Prostate gland (tissue), 2 donors: ENCODE measurements around the gene GPAM. TPM values are rescaled to one million over a fixed set of nuclear protein-coding genes. Genes with fewer than 3 reads are reported as not detected.
"Not testable (repeated sequence)": the region's sequence is repeated elsewhere in the genome, so short reads cannot be mapped to it uniquely, and the experiment has no call there.

Experiments
- DNase-seq: peaks from one replicate; pipeline ENCODE4 v3.0.0-alpha.2; 2019; ENCODE audit warnings: low spot score
- H3K27ac ChIP-seq, 2 donors: fragments of 200-600 bp; sonication (generic); 2 replicates each; pipeline ENCODE4 v1.5.1; 2017 to 2019
- H3K27me3 ChIP-seq: fragments of 200-600 bp; sonication (generic); replicated peaks from 2 replicates; pipeline ENCODE4 v1.5.1; 2019; ENCODE audit not compliant: insufficient read depth
- H3K36me3 ChIP-seq, 2 donors: fragments of 200-600 bp; sonication (generic); 1 replicate in 1 of 2; 2 replicates in 1 of 2; pipeline versions ENCODE4 v1.5.1 to v1.8.1; 2017 to 2019
- H3K4me1 ChIP-seq: fragments of 200-600 bp; sonication (generic); replicated peaks from 2 replicates; pipeline ENCODE4 v1.5.1; 2019
- H3K4me3 ChIP-seq, 2 donors: fragments of 200-600 bp; sonication (generic); 2 replicates each; pipeline ENCODE4 v1.5.1; 2017 to 2019
- H3K9me3 ChIP-seq: fragments of 200-600 bp; sonication (generic); 2 replicates; pipeline ENCODE4 v1.5.1; 2017
- CTCF ChIP-seq, 4 experiments: fragments of 200-600 bp in 2 of 4; fragments of 450-650 bp in 2 of 4; sonication (generic) in 2 of 4; IDR thresholded peaks; 1 replicate in 3 of 4; 2 replicates in 1 of 4; pipeline ENCODE4 v1.5.1; 2016 to 2019; ENCODE audit warnings: antibody characterized with exemption in 4 of 4, mild to moderate bottlenecking in 2 of 4, moderate library complexity in 2 of 4
- POLR2A ChIP-seq: fragments of 450-650 bp; IDR thresholded peaks from one replicate; pipeline ENCODE4 v1.6.1; 2016; ENCODE audit warnings: antibody characterized with exemption, mild to moderate bottlenecking
- POLR2AphosphoS5 ChIP-seq: sonication (generic); formaldehyde crosslinking; IDR thresholded peaks from one replicate; pipeline ENCODE4 v1.6.1; 2017; ENCODE audit warnings: antibody characterized with exemption
- WGBS: methylation state at CpG from one replicate; pipeline ENCODE4 v1.1.5; 2018; 5-methylcytosine and 5-hydroxymethylcytosine counted together
- intact Hi-C: fragments of 100-400 bp; cut with DNase I; formaldehyde crosslinking; loops from one replicate; pipeline ENCODE4 v1.14.2; 2022
- total RNA-seq, 2 donors: library from RNA; depleted of rRNA; stranded (reverse); fragments of >200 nt; gene quantifications; one replicate each; pipeline ENCODE4 v1.1.0, GENCODE V29; 2016

GPAM gene
- total RNA-seq, 2 donors from 2014 or later: 4.2 to 14.9 TPM

GRCh38 chr10:112202076-112202475 is 18.5 kb upstream of the GPAM start:
- Histone ChIP-seq H3K27ac (no peak overlapping the region), H3K36me3 (no peaks in the 10 kb centered on the region), H3K4me3 (no peak overlapping the region), H3K27me3 (no peaks in the 10 kb centered on the region), H3K9me3 (no peaks in the 10 kb centered on the region), H3K4me1 (no peaks in the 10 kb centered on the region)
- 89% methylated on average over 1 of the region's 1 CpG for WGBS
- DNase-seq: no peak
- no peak for TF ChIP-seq POLR2AphosphoS5
- no peak for TF ChIP-seq POLR2A
- TF ChIP-seq CTCF (IDR thresholded peaks at IDR 0.05): no peak
- intact Hi-C loops: no loop called here

- H3K27ac ChIP-seq: no peak overlapping the region
- intact Hi-C loops: no loop called here
- H3K4me3 ChIP-seq: no peak overlapping the region
- no peak for TF ChIP-seq POLR2A
- TF ChIP-seq CTCF (IDR thresholded peaks at IDR 0.05): no peak
- TF ChIP-seq POLR2AphosphoS5: no peak
- H3K27me3 ChIP-seq: no peaks in the 10 kb centered on the region
- no peaks in the 10 kb centered on the region for H3K36me3 ChIP-seq
- H3K9me3 ChIP-seq: no peaks in the 10 kb centered on the region
- no peak for DNase-seq
- WGBS: 79% methylated on average over 1 of the region's 1 CpG
- no peaks in the 10 kb centered on the region for H3K4me1 ChIP-seq
Measured at GRCh38 chr10:112201334-112201733, 17.8 kb upstream of the GPAM start.

GRCh38 chr10:112200259-112200658 is 16.7 kb upstream of the GPAM start:
- H3K4me3 ChIP-seq, H3K4me1 ChIP-seq, intact Hi-C loops, H3K9me3 ChIP-seq, H3K27ac ChIP-seq, DNase-seq, H3K36me3 ChIP-seq, H3K27me3 ChIP-seq: not testable (repeated sequence)
- WGBS: 57% methylated on average over 5 of the region's 5 CpGs

GRCh38 chr10:112197662-112198061 is 14.1 kb upstream of the GPAM start:
- H3K27me3 ChIP-seq, DNase-seq, H3K36me3 ChIP-seq, H3K4me3 ChIP-seq, H3K4me1 ChIP-seq, H3K9me3 ChIP-seq, H3K27ac ChIP-seq, intact Hi-C loops: not testable (repeated sequence)
- 100% methylated on average over 2 of the region's 2 CpGs for WGBS

GRCh38 chr10:112195224-112195623 is 11.7 kb upstream of the GPAM start:
- Histone ChIP-seq H3K4me1 (no peaks in the 10 kb centered on the region), H3K9me3 (no peaks in the 10 kb centered on the region), H3K4me3 (no peak overlapping the region), H3K27ac (no peak overlapping the region), H3K27me3 (no peaks in the 10 kb centered on the region), H3K36me3 (no peaks in the 10 kb centered on the region)
- 86% methylated on average over 7 of the region's 7 CpGs for WGBS
- DNase-seq: no peak
- intact Hi-C loops: no loop called here
- TF ChIP-seq POLR2AphosphoS5: no peak
- TF ChIP-seq POLR2A: no peak
- TF ChIP-seq CTCF (IDR thresholded peaks at IDR 0.05): no peak

- intact Hi-C loops: no loop called here
- H3K27me3 ChIP-seq: no peaks in the 10 kb centered on the region
- H3K36me3 ChIP-seq: no peaks in the 10 kb centered on the region
Measured at GRCh38 chr10:112191791-112192190, 8.2 kb upstream of the GPAM start.

More at GRCh38 chr10:112191791-112192190, 8.2 kb upstream of the GPAM start:
- Histone ChIP-seq H3K4me1 (no peaks in the 10 kb centered on the region), H3K4me3 (no peak overlapping the region), H3K9me3 (no peaks in the 10 kb centered on the region), H3K27ac (no peak overlapping the region)
- 88% methylated on average over 6 of the region's 6 CpGs for WGBS
- DNase-seq: no peak
- TF ChIP-seq POLR2AphosphoS5: no peak
- TF ChIP-seq CTCF (IDR thresholded peaks at IDR 0.05): no peak
- no peak for TF ChIP-seq POLR2A
